Activated CD4-positive, alpha-beta T cell treated with anti-CD3 and anti-CD28 coated beads for 36 hours (primary cell): ENCODE data around the gene EIF3I. TPM values are rescaled to one million over a fixed set of nuclear protein-coding genes. Genes with fewer than 3 reads are reported as not detected.

Source experiments
- ATAC-seq: fragments of 200-7000 bp; cut with Tn5 transposase; one replicate; pipeline ENCODE4 v1.10.0; 2021; ENCODE audit warnings: mild to moderate bottlenecking, moderate library complexity
- CTCF ChIA-PET: fragments of 350-600 bp; sonication (Branson Sonifier 250); formaldehyde crosslinking; loops from one replicate; lab custom pipeline; 2021; ENCODE audit warnings: antibody characterized with exemption; lab: Charles Lee
- POLR2A ChIA-PET: fragments of 350-600 bp; sonication (Branson Sonifier 250); formaldehyde crosslinking; loops from one replicate; lab custom pipeline; 2021; ENCODE audit warnings: antibody characterized with exemption, inconsistent platforms; lab: Charles Lee
- DNase-seq: peaks from one replicate; pipeline ENCODE4 v3.0.0-alpha.2; 2020
- H3K27ac Mint-ChIP-seq: one replicate; pipeline ENCODE4 v1.8.0; 2021; ENCODE audit warnings: mixed read lengths
- H3K27me3 Mint-ChIP-seq: one replicate; pipeline ENCODE4 v1.8.0; 2021; ENCODE audit warnings: mixed read lengths
- H3K36me3 Mint-ChIP-seq: one replicate; pipeline ENCODE4 v1.8.0; 2021; ENCODE audit warnings: low read depth, mixed read lengths
- H3K4me1 Mint-ChIP-seq: one replicate; pipeline ENCODE4 v1.8.0; 2021; ENCODE audit warnings: mixed read lengths
- H3K4me3 Mint-ChIP-seq: one replicate; pipeline ENCODE4 v1.8.0; 2021; ENCODE audit warnings: mild to moderate bottlenecking, moderate library complexity, mixed read lengths
- H3K9me3 Mint-ChIP-seq: one replicate; pipeline ENCODE4 v1.8.0; 2021; ENCODE audit warnings: low read depth, mixed read lengths
- intact Hi-C, 2 experiments: fragments of 100-400 bp; cut with DNase I in 1 of 2; cut with micrococcal nuclease in 1 of 2; formaldehyde crosslinking; loops; one replicate each; pipeline versions ENCODE4 v1.14.2 to v1.15.1; 2022 to 2024; cut with DNase I, micrococcal nuclease
- total RNA-seq, 2 experiments: library from RNA; stranded (reverse); gene quantifications; one replicate each; pipeline ENCODE4 v1.2.3, GENCODE V29; 2021

Gene EIF3I
- total RNA-seq, 2 experiments from 2014 or later, result 299 to 349 TPM

DNA sequence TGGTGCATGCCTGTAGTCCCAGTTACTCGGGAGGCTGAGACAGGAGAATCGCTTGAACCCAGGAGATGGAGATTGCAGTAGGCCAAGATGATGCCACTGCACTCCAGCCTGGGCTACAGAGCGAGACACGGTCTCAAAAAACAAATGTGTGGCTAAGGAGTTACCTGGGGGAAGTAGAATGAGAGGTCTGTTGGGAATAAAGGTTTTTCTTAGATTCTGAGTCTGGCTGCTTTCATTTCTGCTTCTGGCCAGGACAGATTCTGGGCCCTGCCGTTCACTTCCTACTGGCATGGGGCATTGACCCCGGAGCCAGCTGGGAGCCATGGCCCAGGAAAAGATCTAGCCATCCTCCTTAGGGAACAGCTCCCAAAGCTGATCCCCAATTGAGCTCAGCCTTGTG, 13.7 kb upstream of the EIF3I start:
- Mint-ChIP-seq H3K4me1 (peaks cover 13% of the 10 kb centered on the region), H3K27me3 (no peaks in the 10 kb centered on the region), H3K4me3 (no peak overlapping the region), H3K36me3 (peaks cover 8% of the 10 kb centered on the region), H3K27ac (no peak overlapping the region), H3K9me3 (no peaks in the 10 kb centered on the region)
- intact Hi-C loops, result no loop called here
- CTCF ChIA-PET, result no interaction called here
- POLR2A ChIA-PET, result no interaction called here
- DNase-seq (no peak), ATAC-seq (no peak)

DNA sequence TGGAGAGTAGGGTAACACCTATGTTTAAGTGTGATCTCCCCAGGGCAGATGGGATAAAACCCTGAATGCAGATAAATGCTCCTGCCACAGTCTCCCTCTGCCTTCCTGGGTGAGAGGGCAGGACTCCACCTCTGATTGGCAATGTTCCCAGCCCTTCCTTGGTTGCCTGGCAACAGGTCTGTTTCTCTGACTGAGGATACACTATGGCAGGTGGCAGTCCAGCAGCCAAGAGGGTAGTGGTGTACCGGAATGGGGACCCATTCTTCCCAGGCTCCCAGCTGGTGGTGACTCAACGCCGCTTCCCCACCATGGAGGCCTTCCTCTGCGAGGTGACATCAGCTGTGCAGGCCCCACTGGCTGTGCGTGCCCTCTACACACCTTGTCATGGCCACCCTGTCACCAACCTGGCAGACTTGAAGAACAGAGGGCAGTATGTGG, 13.3 kb upstream of the EIF3I start, which contains the start of gene DCDC2B:
Gene DCDC2B (plus strand): TSS at position 199 of the 438 bp plus-strand sequence. CDS start 5 bp downstream, at position 204.
- Mint-ChIP-seq H3K27ac (no peak within 1 kb of the TSS), H3K27me3 (no peaks in the 10 kb centered on the region), H3K4me3 (no peak within 1 kb of the TSS), H3K36me3 (peaks cover 8% of the 10 kb centered on the region), H3K4me1 (peaks cover 13% of the 10 kb centered on the region), H3K9me3 (no peaks in the 10 kb centered on the region)
- ChIA-PET CTCF (no interaction called here), POLR2A (no interaction called here)
- ATAC-seq (no peak), DNase-seq (no peak)
- intact Hi-C loops, result no loop called here

DNA sequence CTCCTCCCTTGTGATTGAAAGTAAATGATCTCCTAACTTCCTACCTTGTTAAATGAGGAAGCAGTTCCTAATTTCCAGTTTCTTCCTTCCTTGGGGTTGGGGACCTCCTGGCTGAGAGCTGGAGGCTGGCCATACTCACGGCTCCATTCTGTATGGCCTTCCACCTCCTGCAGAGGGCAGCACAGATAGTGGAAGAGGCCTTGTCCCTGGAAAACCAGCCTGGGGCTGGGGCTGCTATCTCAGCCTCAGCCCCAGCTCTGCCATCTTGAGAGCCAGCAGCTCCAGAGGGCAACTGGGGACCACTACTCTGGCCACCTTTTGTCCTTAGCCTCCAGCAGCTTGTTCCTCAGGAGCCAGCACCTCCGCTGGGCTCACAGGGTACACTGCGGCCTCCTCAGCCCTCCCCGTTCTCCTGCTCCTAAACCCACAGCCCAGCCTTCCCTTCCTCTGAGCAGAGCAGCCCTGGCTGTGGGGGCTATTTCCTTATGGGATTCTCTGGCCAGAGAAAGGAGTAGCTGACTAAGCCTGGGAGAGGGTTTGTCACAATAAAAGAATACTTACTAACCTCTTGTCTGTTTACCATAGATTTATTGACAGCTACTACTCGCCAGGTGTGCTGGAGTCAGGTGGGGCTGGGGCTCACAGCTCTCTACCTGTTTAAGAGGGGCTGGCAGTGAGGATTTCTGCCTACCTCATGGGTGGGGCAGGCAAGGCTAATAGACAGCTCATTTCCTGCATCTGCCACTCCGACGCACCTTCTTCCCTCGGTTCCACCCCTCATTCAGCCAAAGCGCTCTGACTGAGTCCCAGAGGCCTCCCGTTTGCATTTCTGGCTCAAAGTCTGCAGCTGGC, 6.4 kb upstream of the EIF3I start:
- peak; percentile 79 for DNase-seq
- H3K27me3 Mint-ChIP-seq, result no peaks in the 10 kb centered on the region
- H3K4me3 Mint-ChIP-seq, result no peak overlapping the region
- H3K9me3 Mint-ChIP-seq, result no peaks in the 10 kb centered on the region
- CTCF ChIA-PET, result interaction anchor here (0.6 to 3.2 kb wide), 46 partner anchors 8 to 350 kb away, joined by 3 to 32 read pairs (median 5); partner anchors contain the start of genes BSDC1, CCDC28B, HDAC1 and IQCC
- peaks cover 15% of the 10 kb centered on the region for H3K4me1 Mint-ChIP-seq
- H3K36me3 Mint-ChIP-seq, result no peaks in the 10 kb centered on the region
- peak; percentile 97 for ATAC-seq
- intact Hi-C loops, result loop anchor here (1.0 kb wide), 1 partner anchor 198 kb away; no protein-coding TSS in a partner anchor
- peak overlapping the region; percentile 8 for H3K27ac Mint-ChIP-seq
- POLR2A ChIA-PET, result interaction anchor here (0.8 to 1.2 kb wide), 2 partner anchors 120 to 143 kb away, joined by 4 to 7 read pairs; partner anchors contain the start of genes MARCKSL1 and TMEM39B

DNA sequence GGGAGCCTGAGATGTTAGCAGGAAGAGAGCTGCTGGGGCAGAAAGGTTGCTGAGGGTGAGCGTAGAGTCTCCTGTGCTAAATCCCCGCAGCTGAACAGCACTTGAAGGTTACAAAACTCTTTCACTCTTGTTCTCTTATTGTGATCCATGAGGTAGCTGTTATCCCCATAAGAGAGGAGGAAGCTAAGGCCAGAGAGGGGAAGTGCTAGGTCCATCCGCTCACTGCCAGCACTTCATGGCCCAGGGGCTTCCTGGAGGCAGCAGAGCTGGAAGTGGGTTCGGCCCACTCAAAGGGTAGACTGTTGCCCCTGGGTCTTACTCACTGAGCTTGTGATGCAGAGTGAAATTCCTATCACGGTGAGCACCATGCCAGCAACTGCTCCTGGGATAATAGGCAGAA, 5.6 kb upstream of the EIF3I start:
- H3K4me3 Mint-ChIP-seq, result no peak overlapping the region
- no peaks in the 10 kb centered on the region for H3K9me3 Mint-ChIP-seq
- H3K36me3 Mint-ChIP-seq, result no peaks in the 10 kb centered on the region
- peaks cover 22% of the 10 kb centered on the region for H3K4me1 Mint-ChIP-seq
- ChIA-PET CTCF (interaction anchor here (0.6 to 3.2 kb wide), 35 partner anchors 8 to 351 kb away, joined by 3 to 32 read pairs (median 5); partner anchors contain the start of genes CCDC28B, FAM229A, HDAC1 and IQCC), POLR2A (interaction anchor here (0.6 kb wide), 1 partner anchor 32 kb away, joined by 5 read pairs; no protein-coding TSS in a partner anchor)
- intact Hi-C loops, result no loop called here
- no peak for DNase-seq
- ATAC-seq, result no peak
- H3K27me3 Mint-ChIP-seq, result no peaks in the 10 kb centered on the region
- H3K27ac Mint-ChIP-seq, result no peak overlapping the region

DNA sequence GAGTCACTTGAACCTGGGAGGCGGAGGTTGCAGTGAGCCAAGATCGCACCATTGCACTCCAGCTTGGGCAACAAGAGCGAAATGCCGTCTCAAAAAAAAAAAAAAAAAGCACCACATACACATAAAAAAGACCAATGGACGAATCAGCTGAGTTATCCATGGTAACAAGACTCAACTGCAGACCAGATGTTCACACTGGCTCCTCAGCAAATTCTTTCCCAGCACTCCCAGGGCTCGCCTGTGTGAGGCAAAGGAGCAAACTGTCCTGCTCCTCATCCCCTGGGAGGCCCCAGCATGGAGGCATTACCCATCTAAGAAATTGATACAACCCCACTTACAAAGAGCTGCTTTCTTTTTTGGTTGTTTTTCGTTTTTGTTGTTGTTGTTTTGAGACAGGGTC, 3.2 kb upstream of the EIF3I start:
- Mint-ChIP-seq H3K27me3 (no peaks in the 10 kb centered on the region), H3K36me3 (peaks cover 8% of the 10 kb centered on the region), H3K4me3 (no peak overlapping the region), H3K9me3 (no peaks in the 10 kb centered on the region), H3K27ac (no peak overlapping the region), H3K4me1 (peaks cover 32% of the 10 kb centered on the region)
- POLR2A ChIA-PET, result interaction anchor here (0.6 kb wide), 1 partner anchor 40 kb away, joined by 3 read pairs; no protein-coding TSS in a partner anchor
- CTCF ChIA-PET, result interaction anchor here (0.7 kb wide), 2 partner anchors 40 to 122 kb away, joined by 3 read pairs; no protein-coding TSS in a partner anchor
- intact Hi-C loops, result no loop called here
- ATAC-seq, result no peak
- no peak for DNase-seq

DNA sequence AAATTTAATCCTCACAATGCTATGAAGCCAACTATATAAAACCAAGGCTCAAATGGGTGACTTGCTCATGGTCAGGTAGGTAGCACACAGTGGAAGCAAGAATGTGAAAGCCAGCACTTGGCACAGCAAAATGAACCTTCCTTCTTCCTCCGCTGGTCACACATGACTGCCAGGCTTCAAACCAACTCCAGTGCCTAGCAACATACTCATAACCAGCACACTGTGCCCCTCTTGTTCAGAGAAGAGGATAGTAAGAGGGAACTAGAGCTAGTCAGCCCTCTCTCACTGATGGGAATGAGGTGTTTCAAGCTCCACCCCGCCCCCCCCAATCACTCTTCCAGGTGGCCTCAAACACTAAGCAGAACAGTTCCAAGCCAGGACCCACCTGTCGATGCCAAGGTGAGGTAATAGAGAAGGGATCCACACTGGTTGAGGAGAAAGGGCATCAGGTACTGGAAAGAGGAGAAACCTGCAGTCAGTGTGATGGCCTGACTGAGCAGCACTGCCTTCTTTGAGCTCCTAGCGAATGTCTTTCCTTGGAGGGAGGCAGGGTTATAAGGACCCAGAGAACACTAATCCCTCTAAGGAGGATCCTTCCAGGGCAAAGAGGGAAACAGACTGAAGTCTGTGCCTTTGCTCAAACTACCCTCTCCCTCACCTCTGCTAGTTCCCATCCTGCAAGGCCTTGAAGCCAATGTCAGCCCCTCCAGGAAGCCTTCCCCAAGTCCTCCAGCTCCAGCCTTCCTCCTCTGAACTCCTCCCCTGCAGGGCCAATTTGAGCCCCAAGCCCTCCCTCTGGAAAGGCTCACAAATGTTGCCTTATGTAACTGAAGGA, 1.2 kb upstream of the EIF3I start:
- Mint-ChIP-seq H3K4me1 (peaks cover 34% of the 10 kb centered on the region), H3K4me3 (peak overlapping the region; percentile 96), H3K27ac (peak overlapping the region; percentile 97), H3K9me3 (no peaks in the 10 kb centered on the region), H3K36me3 (peaks cover 18% of the 10 kb centered on the region), H3K27me3 (no peaks in the 10 kb centered on the region)
- ChIA-PET CTCF (interaction anchor here (0.5 kb wide), 1 partner anchor 69 kb away, joined by 3 read pairs; no protein-coding TSS in a partner anchor), POLR2A (no interaction called here)
- intact Hi-C loops, result loop anchor here (5.0 kb wide), 2 partner anchors 51 to 116 kb away; partner anchors contain the start of gene MARCKSL1 (in 1 of the 2)
- DNase-seq (no peak), ATAC-seq (no peak)

DNA sequence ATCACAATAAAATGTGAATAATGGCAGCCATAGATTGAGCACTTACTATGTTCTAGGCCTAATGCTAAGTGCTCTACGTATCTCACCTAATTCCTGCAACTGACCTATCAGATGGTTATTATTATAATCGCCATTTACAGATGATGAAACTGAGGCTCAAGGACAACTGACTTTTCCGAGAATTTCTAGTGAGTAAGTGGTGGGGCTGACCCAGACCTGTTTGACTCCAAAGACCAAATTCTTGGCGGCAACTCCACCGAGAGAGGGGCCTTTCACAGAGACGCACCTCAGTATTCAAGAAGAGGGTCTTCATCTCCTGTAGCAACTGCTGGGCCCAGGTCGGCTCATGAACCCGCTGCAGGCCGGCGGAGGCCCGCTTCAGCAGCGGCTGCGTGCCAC, 627 bp upstream of the EIF3I start:
- no peak for ATAC-seq
- intact Hi-C loops, result loop anchor here (5.0 kb wide), 2 partner anchors 51 to 116 kb away; partner anchors contain the start of gene MARCKSL1 (in 1 of the 2)
- POLR2A ChIA-PET, result interaction anchor here (0.5 kb wide), 1 partner anchor 101 kb away, joined by 4 read pairs; no protein-coding TSS in a partner anchor
- H3K27ac Mint-ChIP-seq, result peak overlapping the region; percentile 97
- no peak for DNase-seq
- peaks cover 29% of the 10 kb centered on the region for H3K4me1 Mint-ChIP-seq
- H3K9me3 Mint-ChIP-seq, result no peaks in the 10 kb centered on the region
- no peaks in the 10 kb centered on the region for H3K27me3 Mint-ChIP-seq
- H3K36me3 Mint-ChIP-seq, result peaks cover 22% of the 10 kb centered on the region
- peak overlapping the region; percentile 96 for H3K4me3 Mint-ChIP-seq
- CTCF ChIA-PET, result no interaction called here

DNA sequence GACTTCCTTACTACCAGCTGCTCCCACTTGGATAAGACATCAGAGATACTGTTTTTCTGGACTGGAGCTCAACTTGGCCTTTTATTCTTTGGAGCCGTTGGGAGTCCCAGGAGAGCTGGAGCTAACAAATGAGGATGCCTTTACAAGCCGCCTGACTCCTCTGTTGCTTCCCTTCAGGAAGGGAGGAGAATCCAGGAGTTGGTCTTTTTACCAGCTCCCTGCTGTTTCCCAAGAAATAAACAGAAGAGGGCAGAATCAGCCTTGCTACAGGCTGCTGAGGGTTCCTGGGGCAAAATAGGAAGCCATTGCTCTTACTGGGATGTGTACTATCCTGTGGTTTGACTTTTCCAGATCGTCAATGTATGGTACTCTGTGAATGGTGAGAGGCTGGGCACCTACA, 1.5 kb downstream of the EIF3I start:
- peak overlapping the region; percentile 96 for H3K4me3 Mint-ChIP-seq
- H3K36me3 Mint-ChIP-seq, result peaks cover 37% of the 10 kb centered on the region
- H3K9me3 Mint-ChIP-seq, result no peaks in the 10 kb centered on the region
- DNase-seq (no peak), ATAC-seq (no peak)
- H3K27ac Mint-ChIP-seq, result peak overlapping the region; percentile 97
- POLR2A ChIA-PET, result interaction anchor here (0.6 to 1.7 kb wide), 3 partner anchors 39 to 116 kb away, joined by 3 to 4 read pairs (median 3); partner anchors contain the start of genes KPNA6 and MARCKSL1
- CTCF ChIA-PET, result interaction anchor here (0.6 to 2.8 kb wide), 5 partner anchors 8 to 69 kb away, joined by 3 to 18 read pairs (median 5); partner anchors contain the start of gene FAM167B
- intact Hi-C loops, result loop anchor here (2.0 to 5.0 kb wide), 5 partner anchors 23 to 151 kb away; partner anchors contain the start of genes CCDC28B (in 1 of the 2), MARCKSL1 (in 1 of the 2) and TMEM39B (in 1 of the 2)
- no peaks in the 10 kb centered on the region for H3K27me3 Mint-ChIP-seq
- peaks cover 32% of the 10 kb centered on the region for H3K4me1 Mint-ChIP-seq

DNA sequence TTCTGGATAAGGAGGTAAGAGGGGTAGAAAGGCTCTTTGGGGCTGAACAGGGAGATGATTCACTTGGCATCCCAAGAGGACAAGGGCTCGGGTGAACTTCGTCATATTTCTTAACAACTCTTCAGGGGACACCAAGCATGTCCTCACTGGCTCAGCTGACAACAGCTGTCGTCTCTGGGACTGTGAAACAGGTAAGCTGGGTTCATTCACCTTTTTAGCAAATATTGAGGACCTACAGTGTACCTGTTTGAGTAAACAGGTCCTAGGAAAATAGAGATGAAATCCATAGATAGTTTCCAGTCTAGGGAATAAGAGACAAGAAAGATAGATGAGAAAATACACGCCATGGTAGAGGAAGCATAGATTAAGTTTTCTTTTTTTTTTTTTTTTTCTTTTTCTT, 2.1 kb downstream of the EIF3I start:
- ATAC-seq (no peak), DNase-seq (no peak)
- Mint-ChIP-seq H3K36me3 (peaks cover 42% of the 10 kb centered on the region), H3K27me3 (no peaks in the 10 kb centered on the region), H3K4me3 (peak overlapping the region; percentile 96), H3K9me3 (no peaks in the 10 kb centered on the region), H3K27ac (peak overlapping the region; percentile 97), H3K4me1 (peaks cover 32% of the 10 kb centered on the region)
- CTCF ChIA-PET, result interaction anchor here (0.6 to 2.8 kb wide), 4 partner anchors 9 to 70 kb away, joined by 3 to 18 read pairs (median 6); partner anchors contain the start of gene FAM167B
- intact Hi-C loops, result loop anchor here (5.0 kb wide), 2 partner anchors 48 to 113 kb away; partner anchors contain the start of gene MARCKSL1 (in 1 of the 2)
- POLR2A ChIA-PET, result no interaction called here

DNA sequence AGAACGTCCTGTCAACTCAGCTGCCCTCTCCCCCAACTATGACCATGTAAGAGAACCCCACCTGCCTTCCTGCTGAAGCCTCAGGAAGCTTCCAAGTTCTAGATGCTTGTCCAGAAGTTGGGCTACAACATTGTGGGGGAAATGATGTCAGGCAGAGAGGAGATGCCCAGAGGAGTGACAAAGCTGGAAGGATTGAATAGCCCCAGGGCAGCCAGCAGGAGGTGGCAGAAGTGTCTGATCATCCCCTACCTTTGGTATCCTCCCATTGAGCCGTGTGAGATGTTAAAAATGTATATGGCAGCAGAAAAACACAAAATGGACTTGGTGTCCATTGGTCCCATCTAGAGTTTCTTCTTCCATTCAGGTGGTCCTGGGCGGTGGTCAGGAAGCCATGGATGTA, 6.6 kb downstream of the EIF3I start:
- ATAC-seq (no peak), DNase-seq (no peak)
- Mint-ChIP-seq H3K4me3 (no peak overlapping the region), H3K9me3 (no peaks in the 10 kb centered on the region), H3K36me3 (peaks cover 47% of the 10 kb centered on the region), H3K27me3 (no peaks in the 10 kb centered on the region), H3K4me1 (peaks cover 12% of the 10 kb centered on the region), H3K27ac (no peak overlapping the region)
- CTCF ChIA-PET, result interaction anchor here (1.0 to 1.4 kb wide), 3 partner anchors 10 to 13 kb away, joined by 4 to 10 read pairs (median 5); no protein-coding TSS in a partner anchor
- POLR2A ChIA-PET, result no interaction called here
- intact Hi-C loops, result no loop called here
